ENCODE results near the gene ATP5IF1.

Gene ATP5IF1

GRCh38 chr1:28239004-28239403 is 3.1 kb downstream of the ATP5IF1 start:
- DNase-seq: no peak

DNA sequence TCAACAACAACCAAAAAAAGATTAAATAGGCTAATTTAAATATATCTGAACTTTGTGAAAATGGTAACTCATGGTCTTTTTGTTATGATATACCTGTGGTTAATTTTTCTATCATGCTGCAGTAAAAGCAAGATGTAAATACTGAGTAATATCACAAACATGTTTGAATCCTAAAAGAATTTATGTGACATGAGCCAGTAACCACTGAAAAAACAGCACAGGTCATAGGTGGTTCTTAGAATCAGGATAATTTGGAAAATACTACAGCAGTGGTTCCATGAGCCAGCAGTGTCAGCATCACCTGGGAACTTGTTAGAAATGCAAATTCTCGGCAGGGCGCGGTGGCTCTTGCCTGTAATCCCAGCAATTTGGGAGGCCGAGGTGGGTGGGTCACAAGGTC is 4.1 kb downstream of the ATP5IF1 start:
- no peak for DNase-seq

- DNase-seq: no peak
These were observed 5.8 kb downstream of the ATP5IF1 start for GRCh38 chr1:28241638-28242241.

DNA sequence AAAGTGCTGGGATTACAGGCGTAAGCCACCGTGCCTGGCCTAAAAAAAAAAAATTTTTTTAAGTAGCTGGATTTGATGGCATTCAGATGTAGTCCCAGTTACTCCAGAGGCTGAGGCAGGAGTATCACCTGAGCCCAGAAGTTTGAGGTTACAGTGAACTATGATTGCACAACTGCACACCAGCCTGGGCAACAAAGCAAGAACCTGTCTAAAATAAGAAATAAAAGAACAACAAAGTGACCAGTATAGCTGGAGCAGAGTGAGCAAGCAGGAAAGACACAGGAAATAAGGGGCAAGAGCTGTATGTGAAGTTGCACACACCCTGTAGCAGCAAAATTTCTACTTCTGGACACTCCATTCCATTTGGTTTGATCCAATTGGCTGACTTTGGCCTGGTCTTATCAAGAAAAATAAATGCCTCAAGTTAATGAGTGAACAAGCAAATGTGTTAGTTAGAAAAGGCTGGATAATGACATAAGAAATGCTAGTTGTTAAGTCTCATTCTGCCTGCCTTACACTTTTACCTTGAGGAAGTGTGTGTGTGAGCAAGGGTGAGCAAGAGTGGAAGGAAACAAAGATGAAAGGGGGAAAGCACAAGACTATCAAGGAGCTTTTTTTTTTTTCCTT is 7.9 kb downstream of the ATP5IF1 start:
- no peak for DNase-seq

DNA sequence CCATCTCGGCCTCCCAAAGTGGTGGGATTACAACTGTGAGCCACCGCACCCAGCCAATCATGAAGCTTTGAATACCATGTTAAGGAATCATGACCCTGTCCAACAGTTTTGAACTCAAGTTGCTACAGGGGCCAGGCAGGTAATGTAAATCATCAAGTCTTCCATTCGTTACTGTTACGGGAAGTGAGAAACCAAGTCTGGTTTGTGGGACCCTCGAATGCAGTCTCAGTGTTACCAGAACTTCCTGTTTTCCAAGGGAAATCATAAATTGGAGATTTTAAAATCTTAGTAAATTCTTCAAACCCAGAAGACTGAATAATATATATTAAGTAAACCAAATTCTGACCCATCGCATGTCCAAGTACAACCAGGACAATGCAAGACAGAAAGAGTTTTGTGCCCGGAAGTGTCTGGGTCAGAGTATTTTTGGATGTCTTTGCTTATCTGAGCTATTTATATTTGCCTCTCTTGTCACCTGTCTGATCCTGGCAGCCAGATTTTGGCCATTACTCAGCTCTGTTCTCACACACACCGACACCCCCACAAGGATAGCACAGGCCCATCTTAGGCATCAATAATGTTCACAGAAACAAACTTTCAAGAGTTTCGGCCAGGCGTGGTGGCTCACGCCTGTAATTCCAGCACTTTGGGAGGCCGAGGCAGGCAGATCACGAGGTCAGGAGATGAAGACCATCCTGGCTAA is 8.8 kb downstream of the ATP5IF1 start:
- DNase-seq: no peak

DNA sequence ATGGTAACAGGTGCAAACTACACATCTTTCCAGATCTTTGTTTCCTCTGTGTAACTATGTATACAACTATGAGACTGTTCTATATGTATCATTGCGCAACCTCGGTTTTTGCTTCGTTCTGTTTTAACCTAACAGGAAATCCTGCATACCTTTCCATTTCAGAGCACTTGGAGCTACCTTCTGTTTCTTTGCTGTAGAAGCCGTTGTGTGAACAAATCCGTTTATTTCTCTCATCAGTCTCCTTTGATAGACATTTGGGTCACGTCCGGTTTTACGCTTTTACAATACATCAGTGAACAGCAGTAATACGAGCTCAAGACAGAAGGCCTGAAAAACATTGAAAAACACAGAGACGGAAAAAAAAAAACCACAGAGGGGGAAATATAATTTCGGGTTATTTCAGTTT is 10.5 kb downstream of the ATP5IF1 start:
- DNase-seq: peak; percentile 88

DNA sequence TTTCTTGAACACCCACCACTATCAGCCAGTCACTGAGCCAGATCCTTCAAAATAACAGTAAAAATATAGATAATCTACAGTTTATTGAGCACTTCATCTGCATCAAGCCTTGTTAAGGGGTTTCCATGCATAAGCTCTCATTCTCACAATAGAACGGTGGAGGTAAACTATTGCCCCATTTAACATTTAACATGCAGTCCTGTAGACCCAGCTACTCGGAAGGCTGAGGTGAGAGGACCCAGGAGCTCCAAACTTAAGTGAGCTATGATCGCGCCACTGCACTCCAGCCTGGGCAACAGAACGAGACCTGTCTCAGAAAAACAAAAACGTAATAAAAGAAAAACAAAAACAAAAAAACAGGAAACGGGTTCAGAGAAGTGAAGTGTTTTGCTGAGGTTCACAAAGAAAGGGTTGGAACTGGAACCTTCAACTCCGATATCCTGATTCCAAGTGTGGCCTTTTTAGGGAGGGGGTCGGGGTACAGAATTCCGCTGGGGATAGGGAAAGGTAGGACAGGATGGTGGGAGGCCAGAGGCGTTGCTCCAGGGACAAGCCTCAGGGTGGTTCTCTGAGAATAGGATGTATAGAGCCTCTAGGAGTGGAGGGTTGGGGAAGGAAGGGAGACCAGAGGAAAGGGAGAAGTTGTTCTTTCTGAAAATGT is 11.8 kb downstream of the ATP5IF1 start:
- no peak for DNase-seq

- DNase-seq: peak; percentile 77
These were observed 12.5 kb downstream of the ATP5IF1 start for GRCh38 chr1:28248273-28249012.

- DNase-seq: no peak
These were observed 13.3 kb downstream of the ATP5IF1 start for GRCh38 chr1:28249013-28249865.

- DNase-seq: no peak
These were observed 14.0 kb downstream of the ATP5IF1 start for GRCh38 chr1:28249866-28250295.

DNA sequence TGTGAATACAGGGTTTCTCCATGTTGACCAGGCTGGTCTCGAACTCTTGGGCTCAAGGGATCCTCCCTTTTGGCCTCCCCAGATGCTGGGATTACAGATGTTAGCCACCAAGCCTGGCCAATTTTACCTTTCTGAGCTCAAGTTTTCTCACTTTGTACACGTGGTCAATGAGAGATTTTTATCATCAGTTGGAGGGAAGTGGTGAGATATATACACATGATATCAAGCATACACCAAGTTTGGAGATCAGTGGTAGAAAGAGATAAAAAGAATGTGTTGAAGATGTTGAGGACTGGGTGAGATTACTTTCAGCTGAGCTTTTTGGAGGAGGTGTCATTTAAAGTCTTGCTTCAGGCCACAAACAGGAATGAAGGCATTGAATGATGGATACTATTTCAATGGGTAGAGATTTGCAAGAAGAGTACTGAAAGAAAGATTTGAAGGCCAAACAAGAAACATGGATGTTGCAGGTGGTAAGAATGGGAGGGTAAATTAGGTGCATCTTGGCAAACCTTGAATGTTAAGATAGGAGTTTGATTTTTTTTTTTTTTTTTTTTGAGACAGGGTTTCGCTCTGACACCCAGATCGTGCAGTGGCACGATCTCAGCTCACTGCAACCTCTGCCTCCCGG is 20.4 kb downstream of the ATP5IF1 start:
- DNase-seq: peak; percentile 68

DNA sequence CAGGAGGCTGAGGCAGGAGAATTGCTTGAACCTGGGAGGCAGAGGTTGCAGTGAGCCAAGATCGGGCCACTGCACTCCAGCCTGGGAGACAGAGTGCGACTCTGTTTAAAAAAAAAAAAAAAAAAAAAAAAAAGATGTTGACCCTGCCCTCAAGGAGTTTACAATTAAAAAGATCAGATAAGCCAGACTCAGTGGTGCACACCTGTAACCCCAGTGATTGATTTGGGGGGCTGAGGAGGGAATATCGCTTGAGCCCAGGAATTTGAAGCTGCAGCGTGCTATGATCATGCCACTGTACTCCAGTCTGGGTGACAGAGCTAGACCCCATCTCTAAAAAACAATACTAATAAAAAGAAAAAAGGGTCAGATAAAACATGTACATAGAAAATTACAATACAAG is 21.8 kb downstream of the ATP5IF1 start:
- DNase-seq: no peak

DNA sequence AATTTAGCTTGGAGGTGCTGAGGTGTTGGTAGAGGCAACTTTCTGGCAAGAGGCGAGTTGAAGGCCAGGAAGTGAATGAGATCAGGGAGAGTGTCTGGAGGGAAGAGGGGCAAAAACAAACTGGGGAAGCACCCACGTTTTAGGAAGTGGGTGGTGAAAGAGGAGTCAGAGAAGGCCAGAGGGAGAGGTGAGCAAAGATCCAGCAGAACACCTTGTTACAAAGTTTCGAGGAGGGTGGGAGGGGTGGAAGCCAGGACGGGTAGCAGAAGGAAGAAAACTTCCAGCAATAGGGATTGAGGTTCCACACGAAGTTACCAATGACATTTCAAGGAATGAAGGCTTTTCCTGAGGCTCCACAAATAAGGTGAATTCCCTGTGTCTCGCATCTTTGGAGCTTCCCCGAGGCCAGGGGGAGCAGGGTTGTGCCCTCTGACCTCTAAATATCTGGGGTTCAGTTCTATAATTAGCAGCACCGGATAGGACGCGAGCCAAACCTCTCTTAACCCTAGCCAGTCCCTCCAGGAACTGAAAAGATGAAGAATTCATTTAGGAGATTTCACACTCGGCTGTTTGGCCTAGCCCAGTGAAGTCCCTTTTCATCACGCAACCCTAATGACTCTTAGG is 22.8 kb downstream of the ATP5IF1 start:
- DNase-seq: no peak

- DNase-seq: peak; percentile 98
These were observed 23.5 kb downstream of the ATP5IF1 start, which contains the start of gene SESN2 for GRCh38 chr1:28259252-28259933. Gene SESN2, plus strand, starts transcription at chr1:28259518. Its CDS starts 330 bp downstream, at chr1:28259848.

DNA sequence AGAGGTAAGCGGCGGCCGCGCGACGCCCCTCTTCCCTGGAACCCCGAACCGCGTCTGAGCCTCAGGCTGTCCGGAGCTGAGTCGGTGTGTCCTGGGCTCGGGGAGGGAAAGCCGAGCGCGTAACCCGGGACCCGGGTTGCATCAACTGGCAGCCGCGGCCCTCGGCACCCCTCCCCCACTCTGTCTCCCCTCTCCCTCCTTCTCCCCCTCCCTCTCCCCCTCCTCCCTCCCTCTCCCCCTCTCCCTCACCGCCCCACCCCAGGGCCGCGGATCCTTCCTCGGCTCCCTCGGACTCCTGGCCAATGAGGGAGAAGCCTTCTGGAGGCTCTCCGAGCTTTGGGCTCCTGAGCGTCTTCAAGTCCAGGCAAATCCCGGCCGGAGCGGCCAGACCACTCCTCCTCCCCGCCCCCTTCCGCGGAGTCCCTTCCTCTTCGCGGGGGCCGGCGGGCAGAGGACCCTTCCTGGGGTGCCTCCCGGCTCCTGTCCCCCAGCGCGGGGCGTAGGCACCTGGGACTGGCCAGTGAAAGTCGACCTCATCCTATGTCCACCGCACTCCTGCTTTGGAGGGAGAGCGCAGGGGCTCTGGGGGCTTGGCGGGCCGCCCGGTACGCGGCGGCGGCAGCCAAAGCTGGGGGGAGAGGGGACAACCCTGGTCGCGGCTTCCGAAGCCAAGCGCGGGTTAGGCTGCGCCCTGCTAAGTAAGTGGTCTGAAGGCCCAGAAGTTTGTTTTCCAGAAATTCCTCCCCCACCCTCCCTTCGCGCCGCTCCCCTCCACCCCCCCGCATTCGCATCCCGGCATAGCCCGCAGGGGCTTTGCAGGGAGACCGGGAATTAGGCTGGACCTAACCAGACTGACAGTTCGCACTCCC is 24.2 kb downstream of the ATP5IF1 start:
- DNase-seq: no peak

- no peak for DNase-seq
These were observed 24.9 kb downstream of the ATP5IF1 start for GRCh38 chr1:28260803-28261174.

GRCh38 chr1:28264897-28265296 is 29.0 kb downstream of the ATP5IF1 start:
- no peak for DNase-seq

DNA sequence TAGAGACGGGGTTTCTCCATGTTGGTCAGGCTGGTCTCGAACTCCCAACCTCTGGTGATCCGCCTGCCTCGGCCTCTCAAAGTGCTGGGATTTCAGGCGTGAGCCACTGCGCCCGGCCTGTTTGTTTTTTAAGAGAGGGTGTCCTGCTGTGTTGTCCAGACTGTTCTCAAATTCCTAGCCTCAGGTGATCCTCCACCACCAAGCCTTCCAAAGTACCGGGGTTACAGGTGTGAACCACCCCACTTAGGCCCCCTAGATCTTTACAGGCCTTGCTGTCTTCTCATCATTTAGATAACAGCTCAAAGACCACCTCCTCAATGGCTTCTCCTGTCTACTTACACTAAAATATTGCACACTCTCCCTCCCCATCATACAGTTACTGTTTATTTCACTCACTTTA is 29.7 kb downstream of the ATP5IF1 start:
- no peak for DNase-seq

DNA sequence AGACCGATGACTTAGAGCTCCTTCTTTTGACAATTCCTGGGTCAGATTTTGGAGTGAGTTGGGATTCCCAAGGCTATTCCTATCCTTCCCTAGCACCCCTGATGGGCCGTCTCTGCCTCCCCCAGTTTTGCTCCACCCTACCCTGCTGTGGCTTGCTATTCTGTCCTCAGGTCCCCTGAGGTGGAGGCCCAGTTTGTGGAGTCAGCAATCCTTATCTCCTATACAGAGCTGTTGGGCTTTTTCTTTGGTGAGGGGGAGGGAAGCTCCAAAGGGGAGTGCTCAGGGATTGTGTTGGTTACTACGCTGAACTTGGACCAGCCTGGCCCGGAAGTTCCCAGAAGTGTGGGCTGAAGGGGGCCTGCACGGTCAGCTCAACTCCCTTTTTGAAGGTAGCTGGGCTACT is 31.0 kb downstream of the ATP5IF1 start:
- no peak for DNase-seq
